WTC11 (cell line): Measurements from ENCODE around the gene BCAS3. TPM values are rescaled to one million over a fixed set of nuclear protein-coding genes. Genes with fewer than 3 reads are reported as not detected.

Experiments
- ATAC-seq: fragments of 200-7000 bp; cut with Tn5 transposase; 2 replicates; pipeline ENCODE4 v1.10.0; 2021; ENCODE audit warnings: mild to moderate bottlenecking, moderate library complexity
- CTCF ChIA-PET: fragments of 300-600 bp; sonication (Branson Sonifier 250); formaldehyde crosslinking; loops from one replicate; lab custom pipeline; 2021; ENCODE audit warnings: antibody characterized with exemption; lab: Charles Lee
- POLR2A ChIA-PET: fragments of 350-600 bp; sonication (Branson Sonifier 250); formaldehyde crosslinking; loops from one replicate; lab custom pipeline; 2021; ENCODE audit warnings: antibody characterized with exemption; lab: Charles Lee
- DNase-seq: peaks from one replicate; pipeline ENCODE4 v3.0.0; 2021; ENCODE audit warnings: low spot score
- H3K27ac Mint-ChIP-seq: 2 replicates; pipeline ENCODE4 v1.8.0; 2021; ENCODE audit warnings: mixed read lengths
- H3K27me3 Mint-ChIP-seq: 2 replicates; pipeline ENCODE4 v1.8.0; 2021; ENCODE audit warnings: low read depth, mild to moderate bottlenecking, moderate library complexity, mixed read lengths
- H3K36me3 Mint-ChIP-seq: 2 replicates; pipeline ENCODE4 v1.8.0; 2021; ENCODE audit warnings: mixed read lengths
- H3K4me1 Mint-ChIP-seq: 2 replicates; pipeline ENCODE4 v1.8.0; 2022; ENCODE audit warnings: mixed read lengths
- H3K4me3 Mint-ChIP-seq: 2 replicates; pipeline ENCODE4 v1.8.0; 2021; ENCODE audit warnings: mild to moderate bottlenecking, moderate library complexity, mixed read lengths
- H3K9me3 Mint-ChIP-seq: 2 replicates; pipeline ENCODE4 v1.8.0; 2021; ENCODE audit warnings: mixed read lengths
- IRF2 ChIP-seq: sonication (generic); formaldehyde crosslinking; IDR thresholded peaks from 2 replicates; pipeline ENCODE4 v1.8.0; 2022; ENCODE audit warnings: low read depth, missing genetic modification reagents, borderline replicate concordance
- KAT7 ChIP-seq: sonication (generic); formaldehyde crosslinking; IDR thresholded peaks from 2 replicates; pipeline ENCODE4 v1.8.1; 2023; ENCODE audit warnings: missing genetic modification reagents, mild to moderate bottlenecking, borderline replicate concordance
- NR2C2 ChIP-seq: sonication (generic); formaldehyde crosslinking; IDR thresholded peaks from 2 replicates; pipeline ENCODE4 v1.8.0; 2022; ENCODE audit warnings: mild to moderate bottlenecking, missing genetic modification reagents
- NR3C1 ChIP-seq: sonication (generic); formaldehyde crosslinking; conservative IDR thresholded peaks from 2 replicates; pipeline ENCODE4 v1.8.1; 2023; ENCODE audit warnings: low read depth, mild to moderate bottlenecking, missing genetic modification reagents
- SMAD4 ChIP-seq: sonication (generic); formaldehyde crosslinking; IDR thresholded peaks from 2 replicates; pipeline ENCODE4 v1.8.0; 2022; ENCODE audit warnings: mild to moderate bottlenecking, missing genetic modification reagents
- TCF7 ChIP-seq: sonication (generic); formaldehyde crosslinking; IDR thresholded peaks from 2 replicates; pipeline ENCODE4 v1.8.0; 2022; ENCODE audit warnings: mild to moderate bottlenecking, low read depth, missing genetic modification reagents, moderate library complexity
- ZNF121 ChIP-seq: sonication (generic); formaldehyde crosslinking; IDR thresholded peaks from 2 replicates; pipeline ENCODE4 v1.8.0; 2023; ENCODE audit warnings: missing genetic modification reagents
- ZNF138 ChIP-seq: sonication (generic); formaldehyde crosslinking; conservative IDR thresholded peaks from 2 replicates; pipeline ENCODE4 v1.8.1; 2022; ENCODE audit warnings: mild to moderate bottlenecking, moderate library complexity, missing genetic modification reagents
- ZNF263 ChIP-seq: sonication (generic); formaldehyde crosslinking; IDR thresholded peaks from 2 replicates; pipeline ENCODE4 v1.8.1; 2022; ENCODE audit warnings: low read depth, mild to moderate bottlenecking, moderate library complexity, missing genetic modification reagents
- ZNF671 ChIP-seq: fragments of 250-450 bp; sonication (Bioruptor Pico); IDR thresholded peaks from 2 replicates; pipeline ENCODE4 v1.8.0; 2021; ENCODE audit warnings: mild to moderate bottlenecking
- total RNA-seq: library from RNA; stranded (reverse); gene quantifications from 3 replicates; pipeline ENCODE4 v1.2.3, GENCODE V29; 2021
- TF ChIP-seq, protein P1 (sequence below): sonication (generic); formaldehyde crosslinking; IDR thresholded peaks from 2 replicates; pipeline ENCODE4 v1.8.0; 2023; ENCODE audit warnings: missing genetic modification reagents, mild to moderate bottlenecking, borderline replicate concordance
- TF ChIP-seq, protein P2 (sequence below): sonication (generic); formaldehyde crosslinking; IDR thresholded peaks from 2 replicates; pipeline ENCODE4 v1.8.0; 2022; ENCODE audit warnings: mild to moderate bottlenecking, missing genetic modification reagents
- TF ChIP-seq, protein P3 (sequence below): sonication (generic); formaldehyde crosslinking; IDR thresholded peaks from 2 replicates; pipeline ENCODE4 v1.8.1; 2022; ENCODE audit warnings: low read depth, missing genetic modification reagents, borderline replicate concordance

The BCAS3 gene
- total RNA-seq, 1 experiment from 2014 or later = 15.5 TPM

DNA sequence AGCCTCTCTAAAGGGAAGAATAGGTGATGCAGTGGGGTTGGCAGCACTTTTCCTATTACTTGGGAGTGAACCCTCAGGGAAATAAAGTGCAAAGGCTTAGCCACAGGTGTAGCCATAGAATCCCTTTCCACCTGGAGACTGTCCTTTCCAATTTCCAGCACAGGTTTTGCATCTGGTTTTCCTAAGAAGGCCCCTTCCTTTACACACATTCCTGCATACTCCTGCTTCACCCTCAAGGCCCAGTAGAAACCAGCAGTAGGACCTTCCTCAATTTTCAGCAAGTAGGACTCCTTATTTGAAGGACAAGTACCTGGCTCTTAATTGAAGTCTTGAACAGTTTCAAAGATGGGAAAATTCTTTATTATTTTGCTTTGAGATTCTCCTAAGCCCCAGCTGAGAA is 550.2 kb downstream of the BCAS3 start (continued):
- TF ChIP-seq, protein P1, sequence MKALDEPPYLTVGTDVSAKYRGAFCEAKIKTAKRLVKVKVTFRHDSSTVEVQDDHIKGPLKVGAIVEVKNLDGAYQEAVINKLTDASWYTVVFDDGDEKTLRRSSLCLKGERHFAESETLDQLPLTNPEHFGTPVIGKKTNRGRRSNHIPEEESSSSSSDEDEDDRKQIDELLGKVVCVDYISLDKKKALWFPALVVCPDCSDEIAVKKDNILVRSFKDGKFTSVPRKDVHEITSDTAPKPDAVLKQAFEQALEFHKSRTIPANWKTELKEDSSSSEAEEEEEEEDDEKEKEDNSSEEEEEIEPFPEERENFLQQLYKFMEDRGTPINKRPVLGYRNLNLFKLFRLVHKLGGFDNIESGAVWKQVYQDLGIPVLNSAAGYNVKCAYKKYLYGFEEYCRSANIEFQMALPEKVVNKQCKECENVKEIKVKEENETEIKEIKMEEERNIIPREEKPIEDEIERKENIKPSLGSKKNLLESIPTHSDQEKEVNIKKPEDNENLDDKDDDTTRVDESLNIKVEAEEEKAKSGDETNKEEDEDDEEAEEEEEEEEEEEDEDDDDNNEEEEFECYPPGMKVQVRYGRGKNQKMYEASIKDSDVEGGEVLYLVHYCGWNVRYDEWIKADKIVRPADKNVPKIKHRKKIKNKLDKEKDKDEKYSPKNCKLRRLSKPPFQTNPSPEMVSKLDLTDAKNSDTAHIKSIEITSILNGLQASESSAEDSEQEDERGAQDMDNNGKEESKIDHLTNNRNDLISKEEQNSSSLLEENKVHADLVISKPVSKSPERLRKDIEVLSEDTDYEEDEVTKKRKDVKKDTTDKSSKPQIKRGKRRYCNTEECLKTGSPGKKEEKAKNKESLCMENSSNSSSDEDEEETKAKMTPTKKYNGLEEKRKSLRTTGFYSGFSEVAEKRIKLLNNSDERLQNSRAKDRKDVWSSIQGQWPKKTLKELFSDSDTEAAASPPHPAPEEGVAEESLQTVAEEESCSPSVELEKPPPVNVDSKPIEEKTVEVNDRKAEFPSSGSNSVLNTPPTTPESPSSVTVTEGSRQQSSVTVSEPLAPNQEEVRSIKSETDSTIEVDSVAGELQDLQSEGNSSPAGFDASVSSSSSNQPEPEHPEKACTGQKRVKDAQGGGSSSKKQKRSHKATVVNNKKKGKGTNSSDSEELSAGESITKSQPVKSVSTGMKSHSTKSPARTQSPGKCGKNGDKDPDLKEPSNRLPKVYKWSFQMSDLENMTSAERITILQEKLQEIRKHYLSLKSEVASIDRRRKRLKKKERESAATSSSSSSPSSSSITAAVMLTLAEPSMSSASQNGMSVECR = no peak

DNA sequence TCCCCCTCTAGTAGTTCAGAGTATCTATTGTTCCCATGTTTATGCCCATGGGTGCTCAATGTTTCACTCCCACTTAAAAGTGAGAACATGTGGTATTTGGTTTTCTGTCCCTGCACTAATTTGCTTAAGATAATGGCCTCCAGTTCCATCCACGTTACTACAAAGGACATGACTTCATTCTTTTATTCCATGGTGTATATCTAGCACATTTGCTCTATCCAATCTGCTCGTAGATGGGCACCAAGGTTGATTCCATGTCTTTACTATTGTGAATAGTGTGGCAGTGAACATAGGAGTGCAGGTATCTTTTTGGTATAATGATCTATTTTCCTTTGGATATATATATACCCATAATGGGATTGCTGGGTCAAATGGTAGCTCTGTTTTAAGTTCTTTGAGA is 552.8 kb downstream of the BCAS3 start:
- Mint-ChIP-seq H3K9me3 (no peaks in the 10 kb centered on the region), H3K27ac (no peak overlapping the region), H3K4me1 (peaks cover 36% of the 10 kb centered on the region), H3K36me3 (no peaks in the 10 kb centered on the region), H3K27me3 (no peaks in the 10 kb centered on the region; the same call in 1 of the 2 replicates), H3K4me3 (no peak overlapping the region)
- no peak for DNase-seq
- TF ChIP-seq ZNF671 = no peak
- TF ChIP-seq NR2C2 (CRISPR knock-in tag) = no peak
- no peak for TF ChIP-seq ZNF121 (CRISPR knock-in tag)
- no peak for TF ChIP-seq ZNF263 (CRISPR knock-in tag)
- TF ChIP-seq NR3C1 (CRISPR knock-in tag) = no peak
- TF ChIP-seq, protein P2, sequence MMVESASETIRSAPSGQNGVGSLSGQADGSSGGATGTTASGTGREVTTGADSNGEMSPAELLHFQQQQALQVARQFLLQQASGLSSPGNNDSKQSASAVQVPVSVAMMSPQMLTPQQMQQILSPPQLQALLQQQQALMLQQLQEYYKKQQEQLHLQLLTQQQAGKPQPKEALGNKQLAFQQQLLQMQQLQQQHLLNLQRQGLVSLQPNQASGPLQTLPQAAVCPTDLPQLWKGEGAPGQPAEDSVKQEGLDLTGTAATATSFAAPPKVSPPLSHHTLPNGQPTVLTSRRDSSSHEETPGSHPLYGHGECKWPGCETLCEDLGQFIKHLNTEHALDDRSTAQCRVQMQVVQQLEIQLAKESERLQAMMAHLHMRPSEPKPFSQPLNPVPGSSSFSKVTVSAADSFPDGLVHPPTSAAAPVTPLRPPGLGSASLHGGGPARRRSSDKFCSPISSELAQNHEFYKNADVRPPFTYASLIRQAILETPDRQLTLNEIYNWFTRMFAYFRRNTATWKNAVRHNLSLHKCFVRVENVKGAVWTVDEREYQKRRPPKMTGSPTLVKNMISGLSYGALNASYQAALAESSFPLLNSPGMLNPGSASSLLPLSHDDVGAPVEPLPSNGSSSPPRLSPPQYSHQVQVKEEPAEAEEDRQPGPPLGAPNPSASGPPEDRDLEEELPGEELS (CRISPR knock-in tag) = no peak
- TF ChIP-seq KAT7 (CRISPR knock-in tag) = no peak
- TF ChIP-seq TCF7 (CRISPR knock-in tag) = no peak
- no peak for TF ChIP-seq IRF2 (CRISPR knock-in tag)
- no peak for TF ChIP-seq ZNF138 (CRISPR knock-in tag)
- ChIA-PET CTCF (no interaction called here), POLR2A (interaction anchor here (1.0 kb wide), 1 partner anchor 11 kb away, joined by 3 read pairs; no protein-coding TSS in a partner anchor)
- no peak for ATAC-seq

DNA sequence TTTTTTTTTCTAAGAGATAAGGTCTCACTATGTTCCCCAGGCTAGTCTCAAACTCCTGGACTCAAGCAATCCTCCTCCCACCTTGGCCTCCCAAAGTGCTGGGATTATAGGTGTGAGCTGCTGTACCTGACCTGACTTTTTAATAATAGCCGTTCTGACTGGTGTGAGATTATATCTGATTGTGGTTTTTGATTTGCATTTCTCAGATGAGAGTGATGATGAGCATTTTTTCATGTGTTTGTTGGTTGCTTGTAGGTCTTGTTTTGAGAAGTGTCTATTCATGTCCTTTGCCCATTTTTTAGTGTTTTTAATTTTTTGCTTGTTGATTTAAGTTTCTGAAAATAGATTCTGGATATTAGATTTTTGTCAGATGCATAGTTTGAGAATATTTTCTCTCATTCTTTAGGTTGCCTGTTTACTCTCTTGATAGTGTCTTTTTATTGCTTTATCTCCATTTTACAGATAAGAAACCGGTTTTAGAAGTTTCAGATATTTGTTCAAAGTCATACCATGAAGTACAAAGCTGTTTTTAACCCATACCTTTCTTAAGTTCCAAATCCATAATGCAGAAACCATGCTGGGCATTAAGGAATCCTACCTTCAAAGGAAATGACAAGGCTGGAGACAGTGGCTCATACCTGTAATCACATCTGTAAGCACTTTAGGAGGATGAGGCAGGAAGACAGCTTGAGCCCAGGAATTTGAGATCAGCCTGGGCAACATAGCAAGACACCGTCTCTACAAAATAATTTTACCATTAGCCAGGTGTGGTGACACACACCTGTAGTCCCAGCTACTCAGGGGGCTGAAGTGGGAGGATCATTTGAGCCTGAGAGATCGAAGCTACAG is 553.5 kb downstream of the BCAS3 start:
- POLR2A ChIA-PET = interaction anchor here (1.0 kb wide), 1 partner anchor 12 kb away, joined by 3 read pairs; no protein-coding TSS in a partner anchor
- TF ChIP-seq SMAD4 = no peak
- TF ChIP-seq, protein P3, sequence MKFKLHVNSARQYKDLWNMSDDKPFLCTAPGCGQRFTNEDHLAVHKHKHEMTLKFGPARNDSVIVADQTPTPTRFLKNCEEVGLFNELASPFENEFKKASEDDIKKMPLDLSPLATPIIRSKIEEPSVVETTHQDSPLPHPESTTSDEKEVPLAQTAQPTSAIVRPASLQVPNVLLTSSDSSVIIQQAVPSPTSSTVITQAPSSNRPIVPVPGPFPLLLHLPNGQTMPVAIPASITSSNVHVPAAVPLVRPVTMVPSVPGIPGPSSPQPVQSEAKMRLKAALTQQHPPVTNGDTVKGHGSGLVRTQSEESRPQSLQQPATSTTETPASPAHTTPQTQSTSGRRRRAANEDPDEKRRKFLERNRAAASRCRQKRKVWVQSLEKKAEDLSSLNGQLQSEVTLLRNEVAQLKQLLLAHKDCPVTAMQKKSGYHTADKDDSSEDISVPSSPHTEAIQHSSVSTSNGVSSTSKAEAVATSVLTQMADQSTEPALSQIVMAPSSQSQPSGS (CRISPR knock-in tag) = no peak
- peak; percentile 88; the same call in 1 of the 2 replicates for TF ChIP-seq ZNF121 (CRISPR knock-in tag)
- Mint-ChIP-seq H3K4me3 (no peak overlapping the region), H3K27me3 (no peaks in the 10 kb centered on the region; the same call in 1 of the 2 replicates), H3K36me3 (no peaks in the 10 kb centered on the region), H3K27ac (no peak overlapping the region), H3K4me1 (peaks cover 44% of the 10 kb centered on the region), H3K9me3 (no peaks in the 10 kb centered on the region)
- ATAC-seq (no peak), DNase-seq (no peak)
- CTCF ChIA-PET = no interaction called here
